K562 (cell line): ENCODE data around the gene YIF1A. TPM values are rescaled to one million over a fixed set of nuclear protein-coding genes. Genes with fewer than 3 reads are reported as not detected.

Source experiments
- LCOR ChIP-seq: sonication (generic); formaldehyde crosslinking; IDR thresholded peaks from 2 replicates; pipeline ENCODE4 v1.8.0; 2022; ENCODE audit warnings: mild to moderate bottlenecking, missing genetic modification reagents
- MECOM ChIP-seq: fragments of 250-450 bp; sonication (Bioruptor Pico); IDR thresholded peaks from 2 replicates; pipeline ENCODE4 v1.8.0; 2022; ENCODE audit warnings: inconsistent platforms
- MGA ChIP-seq: fragments of 450-650 bp; IDR thresholded peaks from 2 replicates; pipeline ENCODE4 v1.6.1; 2016; ENCODE audit warnings: mild to moderate bottlenecking, moderate library complexity
- POLR3A ChIP-seq: IDR thresholded peaks from 2 replicates; pipeline ENCODE4 v1.6.1; 2011; ENCODE audit warnings: borderline replicate concordance, mild to moderate bottlenecking, moderate library complexity; ENCODE audit not compliant: insufficient read length, insufficient read depth; ENCODE audit errors: extremely low read depth
- RBM25 ChIP-seq: fragments of 200-400 bp; formaldehyde crosslinking; IDR thresholded peaks from 2 replicates; pipeline ENCODE4 v1.6.1; 2018; ENCODE audit warnings: low read length, low read depth, moderate library complexity; ENCODE audit not compliant: severe bottlenecking
- TAF7 ChIP-seq: fragments of 450-650 bp; IDR thresholded peaks from 2 replicates; pipeline ENCODE4 v1.6.1; 2016; ENCODE audit warnings: missing genetic modification characterization, missing compliant biosample characterization
- UBTF ChIP-seq, 2 experiments: IDR thresholded peaks; 2 replicates each; pipeline ENCODE4 v1.6.1; 2012; ENCODE audit warnings: improper control_type of control experiment in 2 of 2, low read depth in 2 of 2, low read length in 2 of 2, borderline replicate concordance in 1 of 2
- ZNF324 ChIP-seq: fragments of 250-450 bp; sonication (Bioruptor Pico); IDR thresholded peaks from 2 replicates; pipeline ENCODE4 v1.4.0; 2020; ENCODE audit warnings: mild to moderate bottlenecking
- polyA plus RNA-seq, 8 experiments: library from polyadenylated mRNA; depleted of rRNA in 4 of 8; stranded (reverse) in 5 of 8; unstranded in 3 of 8; fragments of >200 nt; fragmentation: Nextera tagmentation in 2 of 8; fragmentation: Illumina TruSeq in 1 of 8; extraction: Ambion mirVana in 2 of 8; extraction: Trizol in 1 of 8; gene quantifications; 2 replicates each; pipeline versions ENCODE4 v1.2.1 to v1.2.3, GENCODE V29; 2011 to 2014; ENCODE audit warnings: inconsistent platforms in 1 of 8, missing spikeins in 1 of 8
- total RNA-seq, 7 experiments: library from RNA; depleted of rRNA in 6 of 7; stranded (reverse); fragments of >200 nt in 6 of 7; fragmentation: Illumina TruSeq in 2 of 7; extraction: Trizol in 2 of 7; gene quantifications; 2 replicates each; pipeline versions ENCODE4 v1.2.1 to v1.2.3, GENCODE V29; 2011 to 2021; ENCODE audit warnings: low replicate concordance in 1 of 7

Gene YIF1A
- total and polyA plus RNA-seq, 9 of the 15 experiments (the other 6 are each of a cell fraction or from before 2014, with no cell fraction given) = 8.6 to 121 (median 77.2) TPM

DNA sequence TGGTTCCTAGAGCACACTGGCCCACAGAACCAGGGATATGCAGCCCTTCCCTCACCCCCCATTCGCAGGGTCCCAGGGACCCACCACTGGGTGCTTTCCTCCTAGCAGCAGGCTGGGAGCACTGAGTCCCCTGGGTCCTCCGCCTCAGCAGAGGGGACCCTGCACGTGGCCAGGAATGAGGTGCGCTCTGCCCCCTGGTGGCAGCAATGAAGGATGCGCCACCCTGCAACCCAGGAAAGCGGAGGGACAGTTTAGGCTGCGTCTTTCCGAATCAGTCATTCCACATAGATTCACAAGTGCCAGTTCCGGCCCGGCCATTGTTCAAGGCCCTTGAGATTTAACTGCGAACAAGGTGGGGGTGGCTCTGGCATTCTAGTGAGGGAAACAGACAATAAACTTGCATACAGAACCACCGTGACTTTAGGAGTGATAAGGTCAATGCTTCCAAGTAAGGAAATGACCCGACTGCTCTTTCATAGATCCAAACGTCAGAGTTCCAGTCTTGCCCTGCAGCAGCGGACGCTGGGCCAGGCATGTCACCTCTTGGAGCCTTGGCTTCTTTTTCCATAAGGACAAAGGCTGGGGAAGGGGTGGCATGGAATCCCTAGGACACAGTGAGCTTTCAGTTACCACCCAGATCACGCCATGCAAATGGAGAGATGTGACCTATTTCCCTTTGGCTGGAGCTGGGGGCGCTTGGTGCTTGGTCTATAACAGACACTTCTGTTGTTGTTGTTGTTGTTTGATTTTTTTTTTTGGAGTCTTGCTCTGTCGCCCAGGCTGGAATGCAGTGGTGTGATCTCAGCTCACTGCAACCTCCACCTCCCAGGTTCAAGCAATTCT lies 39.6 kb upstream of the YIF1A start (continued):
- TF ChIP-seq MGA (peak; percentile 93), UBTF (IDR thresholded peaks at IDR 0.05; ENCODE audit: borderline replicate concordance in 1 of 2, low read depth in 2 of 2, low read length in 2 of 2) (no peak), ZNF324 (CRISPR knock-in tag) (no peak), MECOM (CRISPR knock-in tag) (no peak), LCOR (0 out of 2 replicates have a peak, but pooled peaks have one; percentile 49), RBM25 (no peak), POLR3A (no peak), TAF7 (tag) (no peak)
